HG03196 (cell line): ENCODE results near the gene BCAP29.
"Not testable (repeated sequence)": the region's sequence is repeated elsewhere in the genome, so short reads cannot be mapped to it uniquely, and the experiment has no call there.

Source experiments
- ATAC-seq: cut with Tn5 transposase; IDR thresholded peaks from one replicate; pipeline ENCODE4 v1.9.1; 2021; ENCODE audit not compliant: unreplicated experiment

BCAP29 gene, protein sequence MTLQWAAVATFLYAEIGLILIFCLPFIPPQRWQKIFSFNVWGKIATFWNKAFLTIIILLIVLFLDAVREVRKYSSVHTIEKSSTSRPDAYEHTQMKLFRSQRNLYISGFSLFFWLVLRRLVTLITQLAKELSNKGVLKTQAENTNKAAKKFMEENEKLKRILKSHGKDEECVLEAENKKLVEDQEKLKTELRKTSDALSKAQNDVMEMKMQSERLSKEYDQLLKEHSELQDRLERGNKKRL

DNA sequence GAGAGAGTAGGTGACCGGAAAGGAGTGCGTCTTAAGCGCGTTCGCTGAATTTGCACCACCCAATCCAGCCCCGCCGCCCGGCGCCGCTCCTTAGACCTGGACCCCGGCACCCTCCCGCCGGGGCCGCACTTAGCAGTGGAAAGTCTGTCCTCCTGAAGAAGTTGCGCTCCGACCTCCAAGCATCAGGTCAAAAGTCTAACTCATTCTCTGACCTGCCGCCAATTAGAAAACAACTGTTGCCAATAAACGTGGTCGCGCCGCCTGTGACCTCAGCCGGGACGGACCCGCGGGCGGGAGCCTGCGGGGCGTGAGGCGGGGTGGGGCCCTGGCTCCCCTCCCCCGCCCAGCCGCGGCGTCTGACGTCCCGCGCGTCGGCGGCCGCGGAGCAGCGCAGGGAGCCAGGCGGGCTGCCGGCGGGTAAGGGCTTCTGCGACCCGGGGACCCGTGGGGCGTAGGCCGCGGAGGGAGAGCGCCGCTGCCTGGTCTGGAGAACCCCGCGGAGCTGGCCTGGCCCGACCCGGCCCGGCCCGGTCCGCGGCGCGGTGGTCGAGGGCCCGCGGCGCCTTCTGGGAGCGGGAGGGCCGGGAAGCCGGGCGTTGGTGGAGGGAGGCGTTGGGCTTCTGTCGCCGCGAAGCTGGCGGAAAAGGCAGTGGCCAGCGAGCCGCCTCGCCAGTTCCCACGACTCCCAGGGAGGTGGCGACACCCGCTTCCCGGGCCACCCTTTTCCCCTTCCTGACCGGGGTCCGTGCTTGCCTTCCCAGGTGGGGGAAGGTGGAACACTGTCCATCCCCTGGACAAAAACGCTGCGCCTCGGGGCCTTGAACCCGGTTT lies at the start of gene BCAP29:
Gene BCAP29 (plus strand): TSS at position 362 of the 831 bp plus-strand sequence. CDS start 527 bp downstream, outside the sequence.
- ATAC-seq, result peak; percentile 83

DNA sequence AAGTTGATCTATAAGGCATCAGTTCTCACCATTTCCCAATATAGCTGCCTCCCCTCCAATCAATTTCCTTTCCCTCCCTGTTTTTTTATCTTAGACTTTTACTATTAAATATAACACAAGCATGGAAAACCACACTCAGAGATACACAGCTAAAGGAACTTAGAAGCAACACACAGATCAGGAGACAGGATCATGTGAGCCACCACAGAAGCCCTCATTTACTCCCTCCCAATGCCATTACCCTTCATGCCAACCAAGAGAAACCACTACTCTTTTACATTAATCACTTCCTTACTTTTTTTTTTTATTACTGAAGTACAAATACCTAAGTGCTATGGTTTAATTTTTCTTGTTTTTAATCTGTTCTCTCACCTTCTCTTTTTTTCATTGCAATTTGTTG lies 49.3 kb upstream of the BCAP29 start:
- no peak for ATAC-seq

DNA sequence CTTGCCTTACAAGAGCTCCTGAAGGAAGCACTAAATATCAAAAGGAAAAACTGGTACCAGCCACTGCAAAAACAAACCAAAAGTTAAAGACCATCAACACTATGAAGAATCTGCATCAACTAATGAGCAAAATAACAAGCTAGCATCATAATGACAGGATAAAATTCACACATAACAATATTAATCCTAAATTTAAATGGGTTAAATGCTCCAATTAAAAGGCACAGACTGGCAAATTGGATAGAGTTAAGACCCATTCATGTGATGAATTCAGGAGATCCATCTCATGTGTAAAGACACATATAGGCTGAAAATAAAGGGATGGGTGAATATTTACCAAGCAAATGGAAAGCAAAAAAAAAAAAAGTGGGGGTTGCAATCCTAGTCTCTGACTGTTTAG lies 45.9 kb upstream of the BCAP29 start:
- no peak for ATAC-seq

DNA sequence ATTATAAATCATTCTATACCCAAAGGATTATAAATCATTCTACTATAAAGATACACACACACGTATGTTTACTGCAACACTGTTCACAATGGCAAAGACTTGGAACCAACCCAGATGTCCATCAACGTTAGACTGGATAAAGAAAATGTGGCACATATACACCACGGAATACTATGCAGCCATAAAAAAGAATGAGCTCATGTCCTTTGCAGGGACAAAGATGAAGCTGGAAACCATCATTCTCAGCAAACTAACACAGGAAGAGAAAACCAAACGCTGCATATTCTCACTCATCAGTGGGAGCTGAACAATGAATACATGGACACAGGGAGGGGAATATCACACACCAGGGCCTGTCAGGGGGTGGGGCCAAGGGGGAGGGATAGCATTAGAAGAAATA lies 42.8 kb upstream of the BCAP29 start:
- ATAC-seq, result not testable (repeated sequence)

DNA sequence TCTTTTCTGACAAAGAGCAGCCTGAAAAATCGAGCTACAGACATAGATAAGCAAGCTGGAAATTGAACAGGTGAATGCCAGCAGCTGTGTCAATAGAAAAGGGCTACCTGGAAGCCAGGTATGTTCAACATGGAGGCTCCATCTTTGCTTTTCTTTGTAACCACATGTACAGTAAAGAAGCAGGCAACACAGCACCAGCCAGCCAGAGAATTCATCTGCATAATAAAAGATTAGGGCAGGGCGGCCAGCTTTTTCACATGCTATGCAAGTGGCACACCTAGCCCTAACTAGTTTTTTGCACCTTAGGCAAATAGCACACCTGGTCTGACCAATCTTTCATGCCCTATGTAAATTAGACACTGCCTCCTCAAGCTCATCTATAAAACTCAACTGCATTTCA lies 42.0 kb upstream of the BCAP29 start:
- no peak for ATAC-seq

DNA sequence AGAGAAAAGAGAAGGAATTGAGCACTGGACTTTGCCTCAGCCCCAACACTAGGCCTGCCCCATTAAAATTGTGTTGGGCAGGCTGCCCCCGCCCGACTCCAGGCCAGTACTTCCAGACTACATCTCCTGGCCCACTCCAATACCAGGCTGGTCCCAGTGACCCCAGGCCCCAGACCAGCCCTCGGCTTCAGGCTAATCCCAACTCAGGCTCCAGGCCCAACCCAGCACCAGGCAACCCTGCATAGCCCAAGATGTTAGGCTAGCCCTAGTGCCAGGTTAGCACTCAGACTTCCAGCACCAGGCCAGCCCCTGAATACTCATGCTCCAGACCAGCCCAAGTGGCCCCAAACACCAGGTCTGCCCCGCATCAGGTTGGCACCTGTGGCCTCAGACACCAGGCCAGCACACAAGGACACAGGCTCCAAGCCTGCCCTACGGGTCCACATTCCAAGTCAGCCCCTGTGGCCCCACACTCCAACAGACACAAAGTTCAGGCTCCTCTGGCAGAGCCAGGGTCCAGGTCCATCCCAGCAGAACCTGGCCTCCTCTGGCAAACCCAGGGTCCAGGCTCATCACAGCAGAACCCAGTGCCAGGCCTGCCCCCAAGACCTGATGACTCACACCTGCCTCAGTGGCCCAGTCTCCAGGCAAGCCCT lies 36.6 kb upstream of the BCAP29 start:
- ATAC-seq, result no peak

DNA sequence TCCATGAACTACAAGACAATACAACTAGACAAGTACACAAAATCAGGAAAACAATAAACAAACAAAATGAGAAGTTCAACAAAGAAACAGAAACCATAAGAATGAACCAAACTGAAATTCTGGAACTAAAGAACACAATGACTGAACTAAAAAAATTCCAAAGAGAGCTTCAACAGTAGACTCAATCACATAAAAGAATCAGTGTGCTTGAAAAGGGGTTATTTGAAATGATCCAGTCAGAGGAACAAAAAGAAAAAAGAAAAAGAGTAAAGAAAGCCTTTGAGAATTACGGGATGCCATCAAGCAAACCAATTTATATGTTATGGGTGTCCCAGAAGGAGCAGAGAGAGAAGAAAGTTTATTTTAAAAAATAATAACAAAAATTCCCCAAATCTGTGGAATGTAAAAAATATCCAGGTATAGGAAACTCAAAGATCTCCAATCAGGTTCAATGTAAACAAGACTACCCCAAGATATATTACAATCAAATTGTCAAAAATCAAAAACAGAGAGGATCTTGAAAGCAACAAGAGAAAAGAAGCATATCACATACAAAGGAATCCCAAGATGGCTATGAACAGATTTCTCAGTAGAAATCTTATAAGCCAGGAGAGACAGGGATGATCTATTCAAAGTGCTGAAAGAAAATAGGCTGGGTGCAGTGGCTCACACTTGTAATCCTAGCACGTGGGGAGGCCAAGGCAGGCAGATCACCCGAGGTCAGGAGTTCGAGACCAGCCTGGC lies 35.0 kb upstream of the BCAP29 start:
- no peak for ATAC-seq

DNA sequence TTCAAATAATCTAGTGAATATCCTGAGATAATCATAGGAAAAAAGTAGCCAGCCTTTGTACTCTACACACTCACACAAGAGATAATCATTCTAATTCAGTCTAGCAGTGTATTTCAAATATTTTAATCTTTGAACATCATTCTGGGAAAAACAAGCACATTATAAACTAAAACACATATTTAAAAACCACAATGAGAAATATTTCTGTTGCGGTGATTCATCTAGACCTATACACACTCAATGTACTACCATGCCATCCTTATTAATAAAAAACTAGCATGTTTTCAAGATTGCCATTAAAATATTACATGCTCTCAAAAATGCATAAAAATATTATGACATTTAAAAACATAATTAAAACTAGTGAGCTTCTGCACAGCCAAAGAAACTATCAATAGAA lies 28.1 kb upstream of the BCAP29 start:
- no peak for ATAC-seq

DNA sequence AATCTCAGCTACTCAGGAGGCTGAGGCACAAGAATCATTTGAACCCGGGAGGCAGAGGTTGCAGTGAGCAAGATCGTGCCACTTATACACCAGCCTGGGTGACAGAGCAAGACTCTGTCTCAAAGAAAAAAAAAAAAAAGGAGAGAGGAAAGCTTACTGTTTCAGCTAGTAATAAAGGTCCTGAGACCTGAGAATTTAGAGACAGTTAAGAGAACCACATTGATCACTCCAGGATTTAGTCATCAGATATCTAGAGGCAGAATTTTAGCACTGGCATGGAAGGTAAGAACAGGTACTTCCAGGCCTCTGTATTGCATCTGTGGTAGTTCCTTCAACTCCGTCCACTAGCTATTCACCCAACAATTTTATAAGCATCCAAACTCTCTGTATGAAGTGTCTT lies 24.2 kb upstream of the BCAP29 start:
- ATAC-seq, result no peak

DNA sequence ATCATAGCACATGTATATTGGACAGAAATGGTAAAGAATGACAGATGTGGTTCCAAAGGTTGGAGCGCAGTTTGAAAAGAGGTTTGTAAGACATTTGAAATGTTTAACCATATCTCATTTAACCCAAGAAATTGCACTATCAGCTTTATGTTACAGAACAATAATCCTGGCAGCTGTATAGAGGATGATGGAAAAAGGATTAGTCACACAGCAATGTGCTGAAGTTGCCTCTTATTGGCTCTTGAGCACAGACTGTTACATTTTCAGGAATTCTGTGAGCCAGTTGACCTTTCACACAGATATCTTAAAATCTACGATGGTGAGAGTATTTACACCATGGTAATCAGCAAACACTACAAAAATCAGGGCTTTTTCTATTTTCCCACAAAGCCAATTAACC lies 20.2 kb upstream of the BCAP29 start:
- no peak for ATAC-seq

DNA sequence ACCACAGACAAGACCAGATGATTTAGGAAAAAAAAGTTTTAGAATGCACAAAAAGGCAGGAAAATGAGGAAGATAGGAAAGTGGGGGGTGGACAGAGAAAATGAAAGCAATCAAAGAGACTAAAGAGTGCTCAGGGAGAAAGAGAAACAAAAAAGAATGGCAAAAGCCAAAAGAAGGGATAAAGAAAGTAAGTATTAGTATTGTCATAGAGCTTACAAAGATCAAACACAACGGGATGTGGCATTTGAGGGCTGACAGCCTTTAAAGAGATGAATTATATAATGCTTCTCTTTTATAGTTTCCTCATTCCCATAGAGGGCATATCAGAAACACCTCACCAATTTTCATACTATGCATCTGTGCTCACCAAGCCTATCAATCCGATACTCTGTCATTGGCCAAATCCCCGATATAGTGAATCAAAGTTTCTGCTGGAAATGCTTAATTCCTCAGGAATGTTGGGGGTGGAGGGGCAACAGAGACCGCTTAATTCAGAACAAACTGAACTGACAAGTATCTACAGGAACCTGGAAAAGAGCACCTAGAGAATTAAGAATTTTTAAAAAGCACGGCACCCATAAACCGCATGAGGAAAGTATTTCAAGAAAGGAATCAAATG lies 19.0 kb upstream of the BCAP29 start:
- ATAC-seq, result no peak

DNA sequence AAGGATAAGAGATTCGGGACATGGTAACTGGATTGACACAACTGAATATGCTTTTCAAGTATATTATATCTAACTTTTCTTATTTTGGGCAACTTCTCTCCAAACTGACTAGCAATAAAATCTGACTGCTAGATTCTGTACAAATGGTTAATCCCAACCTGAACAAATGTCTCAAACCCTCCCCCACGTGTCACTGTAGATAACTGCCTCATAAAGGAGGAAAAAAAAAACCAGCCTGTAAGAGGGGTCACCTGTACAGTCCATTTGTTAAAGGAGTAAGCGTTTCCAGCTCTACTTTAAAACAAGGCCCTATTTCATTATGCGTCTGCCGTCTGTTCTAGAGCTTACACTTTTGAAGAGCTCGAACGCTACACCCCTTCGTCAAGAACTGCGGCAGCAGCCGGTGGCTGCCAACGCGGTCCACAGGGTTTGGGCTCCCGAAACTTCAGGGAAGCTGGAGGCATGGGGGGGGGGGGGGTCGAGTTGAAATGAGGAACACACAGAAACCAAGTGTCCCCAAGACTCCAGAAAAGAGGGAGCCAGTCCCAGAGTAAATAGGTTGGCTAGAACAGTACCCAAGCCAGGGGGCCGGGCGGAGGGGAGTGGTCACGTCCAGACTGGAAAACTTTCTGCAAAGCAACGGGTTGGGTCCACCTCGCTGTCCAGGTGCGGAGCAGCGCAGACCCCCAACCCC lies 16.8 kb upstream of the BCAP29 start:
- ATAC-seq, result peak; percentile 57

DNA sequence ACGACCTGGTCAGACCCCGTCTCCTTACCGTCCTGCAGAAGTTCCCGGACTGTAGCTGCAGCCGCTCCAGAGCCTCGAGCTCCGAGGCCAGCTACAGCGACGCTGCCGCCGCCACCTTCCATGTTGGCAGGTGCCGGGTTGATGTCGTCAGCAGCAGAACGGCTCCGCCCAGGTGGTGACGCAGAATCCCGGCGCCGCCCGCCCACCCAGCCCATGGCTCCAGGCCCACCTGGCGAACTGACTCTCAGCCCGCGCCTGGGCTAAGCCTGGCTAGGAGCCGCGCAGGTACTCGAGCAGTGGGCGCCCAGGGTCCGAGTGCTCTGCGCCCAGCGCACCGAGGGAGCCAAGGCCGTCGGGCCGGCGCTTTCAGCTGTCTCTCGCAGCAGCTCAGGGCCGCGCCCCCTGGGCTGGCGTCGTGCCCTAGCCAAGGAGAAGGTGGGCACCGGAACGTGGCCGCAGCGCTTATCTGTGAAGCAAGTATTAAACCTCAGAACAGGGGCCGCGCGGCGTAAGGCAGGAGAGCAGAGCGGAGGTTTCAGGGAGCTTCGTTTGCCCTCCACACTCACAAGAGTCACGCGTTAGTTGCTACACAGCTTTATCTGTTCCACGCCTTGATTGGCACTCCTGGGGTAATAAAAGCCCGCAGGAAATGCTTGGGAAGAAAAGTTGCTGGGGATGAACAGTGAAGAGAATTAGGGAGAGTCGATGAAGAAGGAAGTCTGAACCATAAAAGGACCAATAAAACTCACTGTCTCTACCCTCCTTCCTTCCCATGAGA lies 16.1 kb upstream of the BCAP29 start, which contains the start of the genes COG5 and DUS4L:
Gene COG5 (minus strand): TSS at position 146 of the 778 bp plus-strand sequence. CDS start 24 bp downstream, at position 122.
Gene DUS4L (plus strand): TSS at position 197 of the 778 bp plus-strand sequence. CDS start 3,100 bp downstream, outside the sequence.
- ATAC-seq, result peak; percentile 95

DNA sequence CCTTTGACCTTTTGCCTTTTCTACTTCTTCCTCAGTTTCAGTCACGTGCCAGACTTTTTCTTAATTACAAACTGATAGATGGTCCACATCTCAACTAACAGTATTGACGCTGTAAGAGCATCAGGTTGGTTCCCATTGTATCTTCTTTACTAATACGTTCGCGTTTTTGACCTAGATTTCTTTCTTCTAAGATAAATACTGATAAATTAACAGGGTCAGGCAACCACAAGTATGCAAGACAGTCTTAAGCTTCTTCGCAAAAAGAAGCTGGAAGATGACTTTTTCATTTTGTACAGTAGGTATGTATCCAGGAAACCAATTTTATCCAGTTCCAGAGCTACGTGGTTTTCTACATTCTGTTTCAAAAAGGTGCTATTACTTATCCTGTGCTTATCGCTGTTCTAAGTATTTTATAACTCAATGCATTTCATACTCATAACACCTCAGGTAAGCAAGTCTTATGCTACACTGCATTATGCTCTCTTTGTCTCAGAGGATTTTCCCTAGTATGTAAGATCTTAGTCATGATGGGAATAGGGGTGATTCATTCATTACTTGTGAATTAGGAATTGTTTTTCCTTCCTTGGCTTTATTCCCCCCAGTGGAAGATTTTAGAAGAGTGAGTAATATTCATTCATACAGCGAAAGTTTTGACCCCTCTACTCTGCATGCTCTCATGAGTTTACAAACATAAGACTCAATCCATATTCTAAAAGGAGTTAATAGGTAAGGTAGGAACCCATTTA lies 15.3 kb upstream of the BCAP29 start:
- no peak for ATAC-seq

DNA sequence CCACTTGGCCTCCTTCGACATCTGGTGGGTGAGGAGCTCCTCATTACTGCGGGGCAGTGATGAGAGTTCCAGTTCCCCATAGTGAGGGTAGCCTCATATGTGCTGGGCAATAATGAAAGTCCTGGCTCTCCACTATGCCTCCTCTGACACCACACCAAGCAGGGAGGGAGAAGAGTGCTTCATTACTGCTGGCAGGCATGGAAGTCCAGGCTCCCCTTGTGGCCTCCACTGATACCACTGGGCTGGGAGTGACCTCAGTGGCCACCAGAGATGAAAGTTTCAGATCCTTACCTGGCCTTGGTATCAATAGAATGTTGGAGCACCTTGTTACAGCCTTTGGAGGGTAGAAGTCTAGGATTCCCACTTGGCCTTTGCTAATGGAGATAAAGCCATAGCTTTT lies 9.7 kb upstream of the BCAP29 start:
- ATAC-seq, result no peak

DNA sequence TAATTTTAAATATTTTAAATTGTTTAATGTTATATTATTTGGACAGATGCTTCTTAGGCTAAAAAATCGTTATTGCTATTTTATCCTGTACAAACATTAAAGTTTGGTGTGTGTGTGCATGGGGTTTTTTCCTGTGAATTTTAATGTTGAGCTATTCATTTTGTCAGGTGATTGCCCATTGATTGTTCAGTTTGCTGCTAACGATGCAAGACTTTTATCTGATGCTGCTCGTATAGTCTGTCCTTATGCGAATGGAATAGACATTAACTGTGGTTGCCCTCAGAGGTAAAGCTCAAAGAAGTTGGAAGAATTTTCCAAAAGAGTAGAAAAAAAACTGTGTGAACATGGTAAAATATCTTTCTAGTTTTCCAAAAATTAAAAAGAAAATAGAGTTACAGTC lies 6.5 kb upstream of the BCAP29 start:
- ATAC-seq, result no peak

DNA sequence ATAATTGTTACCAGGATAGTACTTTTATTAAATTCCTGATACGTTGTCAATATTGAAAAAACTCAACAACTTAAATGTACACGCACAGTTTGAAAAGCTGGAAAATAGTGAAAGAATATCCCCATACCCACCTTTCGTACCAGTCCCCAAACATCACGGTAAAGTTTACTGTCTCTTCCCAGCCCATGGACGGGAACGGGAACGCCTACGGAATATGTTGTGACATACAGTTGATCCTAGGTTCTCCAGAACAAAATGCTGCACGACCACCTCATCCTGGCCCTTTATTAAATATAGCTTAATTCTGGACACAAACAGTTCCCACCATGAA lies 527 bp upstream of the BCAP29 start:
- no peak for ATAC-seq

DNA sequence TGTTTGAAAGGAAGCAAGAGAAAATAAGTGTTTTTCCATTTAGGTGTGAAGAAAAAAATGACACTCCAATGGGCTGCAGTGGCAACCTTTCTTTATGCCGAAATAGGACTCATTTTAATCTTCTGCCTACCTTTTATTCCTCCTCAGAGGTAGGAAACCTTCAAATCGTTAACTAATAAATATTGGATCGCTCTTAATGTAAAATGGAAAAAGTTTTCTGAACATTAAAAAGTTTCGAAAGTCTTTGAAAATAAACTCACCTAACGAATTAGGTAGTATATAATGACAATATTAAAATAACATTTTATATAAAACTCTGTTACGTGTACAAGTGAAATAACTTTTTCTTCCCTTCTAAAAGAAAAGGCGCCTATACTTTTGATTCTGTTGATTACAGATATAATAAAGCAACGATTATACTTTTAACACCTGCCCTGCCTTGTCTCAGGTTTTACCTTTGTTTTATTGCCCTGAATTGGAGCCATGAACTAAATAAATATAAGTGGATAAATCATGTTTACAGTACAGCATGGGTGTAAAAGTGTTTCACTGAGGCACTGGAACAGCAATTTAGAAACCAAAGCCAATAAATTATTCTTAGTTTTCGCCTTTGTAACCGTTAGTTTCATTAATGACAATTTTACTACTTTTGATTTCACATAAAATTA lies 804 bp downstream of the BCAP29 start:
- no peak for ATAC-seq
